Caco-2 (cell line): ENCODE results near the gene CNGA1. TPM values are rescaled to one million over a fixed set of nuclear protein-coding genes. Genes with fewer than 3 reads are reported as not detected.

Experiments used
- BruUV-seq: library from RNA; stranded (reverse); fragments of 400-500 nt; replicated peaks from 2 replicates; lab custom pipeline; 2021; lab: Mats Ljungman, UMichigan
- CTCF ChIA-PET: fragments of 300-600 bp; sonication (Branson Sonifier 250); formaldehyde crosslinking; loops from one replicate; lab custom pipeline; 2022; ENCODE audit warnings: antibody characterized with exemption; lab: Charles Lee
- POLR2A ChIA-PET: fragments of 300-600 bp; sonication (Branson Sonifier 250); formaldehyde crosslinking; loops from one replicate; lab custom pipeline; 2022; ENCODE audit warnings: antibody characterized with exemption; lab: Charles Lee
- DNase-seq, 2 experiments: peaks; one replicate each; pipeline versions ENCODE4 v3.0.0 to v3.0.0-alpha.2; 2020 to 2022
- H3K27me3 ChIP-seq: replicated peaks from 2 replicates; pipeline ENCODE4 v1.6.0; 2011; ENCODE audit warnings: low read length; ENCODE audit not compliant: control insufficient read depth, insufficient read depth
- H3K36me3 ChIP-seq: 2 replicates; pipeline ENCODE4 v1.5.1; 2011; ENCODE audit warnings: low read length; ENCODE audit not compliant: control insufficient read depth, insufficient read depth
- H3K4me1 ChIP-seq: fragments of 250-450 bp; sonication (Bioruptor Pico); 2 replicates; pipeline ENCODE4 v1.5.1; 2020; ENCODE audit warnings: mild to moderate bottlenecking
- H3K4me3 ChIP-seq: 2 replicates; pipeline ENCODE4 v1.5.1; 2011; ENCODE audit warnings: low read depth, mild to moderate bottlenecking, control low read depth, low read length
- H3K9me3 ChIP-seq: fragments of 250-450 bp; sonication (Bioruptor Pico); 2 replicates; pipeline ENCODE4 v1.5.1; 2020; ENCODE audit warnings: mild to moderate bottlenecking, moderate library complexity
- H3K27ac Mint-ChIP-seq: one replicate; pipeline ENCODE4 v1.8.0; 2022; ENCODE audit warnings: mixed read lengths; ENCODE audit not compliant: unreplicated experiment
- H3K27me3 Mint-ChIP-seq: one replicate; pipeline ENCODE4 v1.8.0; 2022; ENCODE audit warnings: mixed read lengths; ENCODE audit not compliant: insufficient read depth, unreplicated experiment
- H3K36me3 Mint-ChIP-seq: one replicate; pipeline ENCODE4 v1.8.0; 2022; ENCODE audit warnings: mild to moderate bottlenecking, mixed read lengths; ENCODE audit not compliant: insufficient read depth, unreplicated experiment
- H3K4me1 Mint-ChIP-seq: one replicate; pipeline ENCODE4 v1.8.0; 2022; ENCODE audit warnings: low read depth, mixed read lengths; ENCODE audit not compliant: unreplicated experiment
- H3K4me3 Mint-ChIP-seq: one replicate; pipeline ENCODE4 v1.8.0; 2022; ENCODE audit warnings: mild to moderate bottlenecking, moderate library complexity, mixed read lengths; ENCODE audit not compliant: unreplicated experiment
- H3K9me3 Mint-ChIP-seq: one replicate; pipeline ENCODE4 v1.8.0; 2022; ENCODE audit warnings: mixed read lengths; ENCODE audit not compliant: unreplicated experiment
- CTCF ChIP-seq, 2 experiments: fragments of 200-600 bp in 1 of 2; IDR thresholded peaks; 1 replicate in 1 of 2; 2 replicates in 1 of 2; pipeline versions ENCODE4 v1.5.1 to v1.8.0; 2011 to 2022; ENCODE audit warnings: antibody characterized with exemption in 1 of 2, control low read depth in 1 of 2, inconsistent platforms in 1 of 2, low read depth in 1 of 2, low read length in 1 of 2, mild to moderate bottlenecking in 1 of 2, moderate library complexity in 1 of 2; ENCODE audit not compliant: insufficient read depth in 1 of 2, severe bottlenecking in 1 of 2, unreplicated experiment in 1 of 2
- intact Hi-C: fragments of 100-400 bp; cut with micrococcal nuclease; formaldehyde crosslinking; loops from one replicate; pipeline ENCODE4 v1.10.0; 2022; ENCODE audit not compliant: unreplicated experiment
- total RNA-seq: library from RNA; stranded (reverse); gene quantifications from 2 replicates; pipeline ENCODE4 v1.2.3, GENCODE V29; 2022

CNGA1 gene
- total RNA-seq, 1 experiment from 2014 or later: 1.5 TPM

DNA sequence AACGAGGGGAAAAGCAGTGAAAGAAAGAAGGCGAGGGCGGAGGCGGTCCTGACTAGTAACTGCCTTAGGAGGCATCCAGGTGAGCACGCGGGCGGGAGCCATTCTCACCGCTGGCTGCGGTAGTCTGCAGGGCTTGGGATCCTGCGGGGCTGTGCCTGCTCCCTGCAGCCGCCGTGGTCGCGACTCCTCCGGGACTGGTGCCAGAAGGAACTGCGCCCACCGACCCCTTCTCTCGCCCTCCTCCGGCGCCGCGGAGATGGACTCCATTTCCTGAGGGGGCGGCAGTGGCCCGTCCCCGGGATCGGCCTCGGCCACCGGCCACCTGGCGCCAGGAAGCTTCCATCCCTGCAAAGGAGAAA, 102.6 kb downstream of the CNGA1 start:
- peak overlapping the region; percentile 90 for H3K27ac Mint-ChIP-seq
- H3K9me3 Mint-ChIP-seq: no peaks in the 10 kb centered on the region
- intact Hi-C loops: loop anchor here (5.0 kb wide), 2 partner anchors 103 to 947 kb away; partner anchors contain the start of genes CNGA1 and NIPAL1
- H3K27me3 Mint-ChIP-seq: no peaks in the 10 kb centered on the region
- H3K36me3 Mint-ChIP-seq: peaks cover 27% of the 10 kb centered on the region
- H3K36me3 ChIP-seq: no peaks in the 10 kb centered on the region; the same call in 1 of the 2 replicates
- CTCF ChIA-PET: interaction anchor here (0.7 to 1.6 kb wide), 4 partner anchors 13 to 213 kb away, joined by 3 to 8 read pairs (median 4); no protein-coding TSS in a partner anchor
- H3K27me3 ChIP-seq: no peaks in the 10 kb centered on the region
- no peaks in the 10 kb centered on the region for H3K9me3 ChIP-seq
- peak overlapping the region; percentile 87 for H3K4me3 Mint-ChIP-seq
- TF ChIP-seq CTCF (IDR thresholded peaks at IDR 0.05; ENCODE audit: insufficient read depth in 1 of 2, low read depth in 1 of 2, low read length in 1 of 2, severe bottlenecking in 1 of 2, unreplicated experiment in 1 of 2): no peak
- BruUV-seq: no TSS peak
- peak; percentile 45 to 58 for DNase-seq
- peaks cover 6% of the 10 kb centered on the region for H3K4me1 Mint-ChIP-seq
- peak overlapping the region; percentile 87 for H3K4me3 ChIP-seq
- H3K4me1 ChIP-seq: peaks cover 7% of the 10 kb centered on the region
- POLR2A ChIA-PET: no interaction called here

DNA sequence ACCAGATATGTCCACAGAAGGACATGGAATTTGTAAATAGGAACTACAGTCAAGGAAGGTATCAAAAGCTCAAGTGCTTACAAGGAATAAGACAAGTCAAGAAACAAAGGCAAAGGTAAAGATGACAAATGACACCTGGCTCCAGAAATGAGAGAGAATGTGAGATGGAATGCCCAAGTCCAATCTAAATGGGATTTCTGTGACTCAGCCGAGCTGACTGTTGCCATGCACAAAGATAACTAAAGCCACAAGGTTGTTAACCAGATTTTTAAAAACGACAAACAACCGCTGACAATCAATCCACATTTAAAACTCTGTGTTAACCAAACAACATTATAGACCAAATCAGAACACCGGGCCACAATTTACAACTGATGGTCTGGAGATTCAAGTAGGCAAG, 103.2 kb downstream of the CNGA1 start:
- Mint-ChIP-seq H3K9me3 (no peaks in the 10 kb centered on the region), H3K4me1 (peaks cover 6% of the 10 kb centered on the region), H3K36me3 (peaks cover 30% of the 10 kb centered on the region), H3K27me3 (no peaks in the 10 kb centered on the region), H3K27ac (peak overlapping the region; percentile 90), H3K4me3 (peak overlapping the region; percentile 87)
- ChIA-PET CTCF (no interaction called here), POLR2A (no interaction called here)
- no peaks in the 10 kb centered on the region; the same call in 1 of the 2 replicates for H3K36me3 ChIP-seq
- peak overlapping the region; percentile 87 for H3K4me3 ChIP-seq
- DNase-seq: peak in 1 of 2 experiments; percentile 4
- H3K27me3 ChIP-seq: no peaks in the 10 kb centered on the region
- H3K9me3 ChIP-seq: no peaks in the 10 kb centered on the region
- TSS peak; percentile 59 for BruUV-seq
- TF ChIP-seq CTCF (IDR thresholded peaks at IDR 0.05; ENCODE audit: insufficient read depth in 1 of 2, low read depth in 1 of 2, low read length in 1 of 2, severe bottlenecking in 1 of 2, unreplicated experiment in 1 of 2): no peak
- peaks cover 7% of the 10 kb centered on the region for H3K4me1 ChIP-seq
- intact Hi-C loops: loop anchor here (5.0 kb wide), 2 partner anchors 104 to 946 kb away; partner anchors contain the start of genes CNGA1 and NIPAL1

DNA sequence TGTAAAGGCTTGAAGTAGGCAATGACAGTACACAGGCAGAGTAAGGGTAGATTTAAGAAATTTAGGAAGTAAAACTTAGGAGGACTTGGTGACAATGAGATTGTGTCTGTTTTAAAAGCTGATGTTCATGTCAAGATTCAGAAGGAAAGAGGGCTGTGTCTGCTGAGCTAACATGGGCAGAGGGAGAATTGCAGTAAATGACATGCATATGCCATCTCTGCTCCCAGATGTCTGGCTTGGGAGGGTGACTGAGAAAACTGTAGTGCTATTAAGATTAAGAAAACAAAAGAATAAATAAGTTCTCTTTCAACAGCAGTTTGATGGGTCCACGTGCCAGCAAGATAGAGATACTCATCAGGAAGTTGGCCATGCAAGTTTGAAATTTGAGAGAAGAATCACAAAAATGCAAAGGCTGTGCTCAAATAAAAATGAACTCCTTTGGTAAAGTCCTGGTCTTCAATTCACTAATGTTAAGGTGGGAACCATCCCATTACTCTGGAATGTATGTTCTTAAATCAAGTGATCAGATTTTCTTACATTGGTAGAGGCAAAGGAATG, 109.3 kb downstream of the CNGA1 start:
- Histone ChIP-seq H3K4me1 (peaks cover 7% of the 10 kb centered on the region), H3K9me3 (no peaks in the 10 kb centered on the region), H3K4me3 (no peak overlapping the region), H3K27me3 (no peaks in the 10 kb centered on the region), H3K36me3 (no peaks in the 10 kb centered on the region; the same call in none of the 2 replicates)
- CTCF ChIA-PET: no interaction called here
- H3K4me3 Mint-ChIP-seq: no peak overlapping the region
- no peaks in the 10 kb centered on the region for H3K27me3 Mint-ChIP-seq
- TF ChIP-seq CTCF (IDR thresholded peaks at IDR 0.05; ENCODE audit: insufficient read depth in 1 of 2, low read depth in 1 of 2, low read length in 1 of 2, severe bottlenecking in 1 of 2, unreplicated experiment in 1 of 2): no peak
- peaks cover 48% of the 10 kb centered on the region for H3K36me3 Mint-ChIP-seq
- BruUV-seq: no TSS peak
- H3K4me1 Mint-ChIP-seq: no peaks in the 10 kb centered on the region
- H3K9me3 Mint-ChIP-seq: no peaks in the 10 kb centered on the region
- DNase-seq: no peak
- no peak overlapping the region for H3K27ac Mint-ChIP-seq
- POLR2A ChIA-PET: no interaction called here
- intact Hi-C loops: loop anchor here (5.0 kb wide), 1 partner anchor 35 kb away; no protein-coding TSS in a partner anchor
